ENCODE data around the gene SMG9.

The SMG9 gene

GRCh38 chr19:43725468-43725867 is 29.3 kb downstream of the SMG9 start:
- no peak overlapping the region for H3K27ac ChIP-seq (ENCODE audit: insufficient read depth, low read length, poor library complexity, severe bottlenecking)
- H3K36me3 ChIP-seq (ENCODE audit: control insufficient read depth, insufficient read depth, low read length) = peaks cover 12% of the 10 kb centered on the region
- no peaks in the 10 kb centered on the region for H3K27me3 ChIP-seq (replicated peaks; ENCODE audit: control insufficient read depth, insufficient read depth, low read length, poor library complexity, severe bottlenecking)
- DNase-seq = no peak
- H3K4me1 ChIP-seq (ENCODE audit: control insufficient read depth, insufficient read depth, low read length, poor library complexity, severe bottlenecking) = no peaks in the 10 kb centered on the region
- H3K9me3 ChIP-seq (ENCODE audit: control insufficient read depth, low read length) = no peaks in the 10 kb centered on the region
- no peak overlapping the region for H3K4me3 ChIP-seq (ENCODE audit: insufficient read depth, low read depth, low read length, poor library complexity, severe bottlenecking)

GRCh38 chr19:43724896-43725295 is 29.9 kb downstream of the SMG9 start:
- Histone ChIP-seq H3K27me3 (replicated peaks; ENCODE audit: control insufficient read depth, insufficient read depth, low read length, poor library complexity, severe bottlenecking) (no peaks in the 10 kb centered on the region), H3K9me3 (ENCODE audit: control insufficient read depth, low read length) (no peaks in the 10 kb centered on the region), H3K36me3 (ENCODE audit: control insufficient read depth, insufficient read depth, low read length) (peaks cover 12% of the 10 kb centered on the region), H3K4me1 (ENCODE audit: control insufficient read depth, insufficient read depth, low read length, poor library complexity, severe bottlenecking) (no peaks in the 10 kb centered on the region), H3K4me3 (ENCODE audit: insufficient read depth, low read depth, low read length, poor library complexity, severe bottlenecking) (no peak overlapping the region), H3K27ac (ENCODE audit: insufficient read depth, low read length, poor library complexity, severe bottlenecking) (no peak overlapping the region)
- no peak for DNase-seq

GRCh38 chr19:43723588-43723987 is 31.2 kb downstream of the SMG9 start:
- Histone ChIP-seq H3K27ac (ENCODE audit: insufficient read depth, low read length, poor library complexity, severe bottlenecking) (no peak overlapping the region), H3K27me3 (replicated peaks; ENCODE audit: control insufficient read depth, insufficient read depth, low read length, poor library complexity, severe bottlenecking) (no peaks in the 10 kb centered on the region), H3K4me3 (ENCODE audit: insufficient read depth, low read depth, low read length, poor library complexity, severe bottlenecking) (no peak overlapping the region), H3K36me3 (ENCODE audit: control insufficient read depth, insufficient read depth, low read length) (peaks cover 1% of the 10 kb centered on the region), H3K4me1 (ENCODE audit: control insufficient read depth, insufficient read depth, low read length, poor library complexity, severe bottlenecking) (no peaks in the 10 kb centered on the region), H3K9me3 (ENCODE audit: control insufficient read depth, low read length) (no peaks in the 10 kb centered on the region)
- DNase-seq = no peak

GRCh38 chr19:43721469-43722048 is 33.2 kb downstream of the SMG9 start:
- Histone ChIP-seq H3K27me3 (replicated peaks; ENCODE audit: control insufficient read depth, insufficient read depth, low read length, poor library complexity, severe bottlenecking) (no peaks in the 10 kb centered on the region), H3K4me3 (ENCODE audit: insufficient read depth, low read depth, low read length, poor library complexity, severe bottlenecking) (no peak overlapping the region), H3K9me3 (ENCODE audit: control insufficient read depth, low read length) (no peaks in the 10 kb centered on the region), H3K4me1 (ENCODE audit: control insufficient read depth, insufficient read depth, low read length, poor library complexity, severe bottlenecking) (no peaks in the 10 kb centered on the region), H3K36me3 (ENCODE audit: control insufficient read depth, insufficient read depth, low read length) (no peaks in the 10 kb centered on the region), H3K27ac (ENCODE audit: insufficient read depth, low read length, poor library complexity, severe bottlenecking) (no peak overlapping the region)
- DNase-seq = no peak

- Histone ChIP-seq H3K27ac (ENCODE audit: insufficient read depth, low read length, poor library complexity, severe bottlenecking) (no peak overlapping the region), H3K36me3 (ENCODE audit: control insufficient read depth, insufficient read depth, low read length) (no peaks in the 10 kb centered on the region), H3K27me3 (replicated peaks; ENCODE audit: control insufficient read depth, insufficient read depth, low read length, poor library complexity, severe bottlenecking) (no peaks in the 10 kb centered on the region), H3K4me3 (ENCODE audit: insufficient read depth, low read depth, low read length, poor library complexity, severe bottlenecking) (no peak overlapping the region), H3K9me3 (ENCODE audit: control insufficient read depth, low read length) (no peaks in the 10 kb centered on the region), H3K4me1 (ENCODE audit: control insufficient read depth, insufficient read depth, low read length, poor library complexity, severe bottlenecking) (no peaks in the 10 kb centered on the region)
- DNase-seq = no peak
Measured at GRCh38 chr19:43720936-43721335, 33.8 kb downstream of the SMG9 start.

GRCh38 chr19:43719918-43720317 is 34.8 kb downstream of the SMG9 start:
- no peaks in the 10 kb centered on the region for H3K36me3 ChIP-seq (ENCODE audit: control insufficient read depth, insufficient read depth, low read length)
- no peak overlapping the region for H3K4me3 ChIP-seq (ENCODE audit: insufficient read depth, low read depth, low read length, poor library complexity, severe bottlenecking)
- H3K4me1 ChIP-seq (ENCODE audit: control insufficient read depth, insufficient read depth, low read length, poor library complexity, severe bottlenecking) = no peaks in the 10 kb centered on the region
- H3K27me3 ChIP-seq (replicated peaks; ENCODE audit: control insufficient read depth, insufficient read depth, low read length, poor library complexity, severe bottlenecking) = no peaks in the 10 kb centered on the region
- no peak overlapping the region for H3K27ac ChIP-seq (ENCODE audit: insufficient read depth, low read length, poor library complexity, severe bottlenecking)
- no peak for DNase-seq
- H3K9me3 ChIP-seq (ENCODE audit: control insufficient read depth, low read length) = no peaks in the 10 kb centered on the region

GRCh38 chr19:43719378-43719868 is 35.3 kb downstream of the SMG9 start:
- H3K9me3 ChIP-seq (ENCODE audit: control insufficient read depth, low read length) = no peaks in the 10 kb centered on the region
- H3K4me1 ChIP-seq (ENCODE audit: control insufficient read depth, insufficient read depth, low read length, poor library complexity, severe bottlenecking) = no peaks in the 10 kb centered on the region
- no peaks in the 10 kb centered on the region for H3K27me3 ChIP-seq (replicated peaks; ENCODE audit: control insufficient read depth, insufficient read depth, low read length, poor library complexity, severe bottlenecking)
- H3K4me3 ChIP-seq (ENCODE audit: insufficient read depth, low read depth, low read length, poor library complexity, severe bottlenecking) = no peak overlapping the region
- DNase-seq = no peak
- H3K27ac ChIP-seq (ENCODE audit: insufficient read depth, low read length, poor library complexity, severe bottlenecking) = no peak overlapping the region
- H3K36me3 ChIP-seq (ENCODE audit: control insufficient read depth, insufficient read depth, low read length) = no peaks in the 10 kb centered on the region

GRCh38 chr19:43718627-43719377 is 36.0 kb downstream of the SMG9 start:
- Histone ChIP-seq H3K36me3 (ENCODE audit: control insufficient read depth, insufficient read depth, low read length) (no peaks in the 10 kb centered on the region), H3K4me1 (ENCODE audit: control insufficient read depth, insufficient read depth, low read length, poor library complexity, severe bottlenecking) (no peaks in the 10 kb centered on the region), H3K27ac (ENCODE audit: insufficient read depth, low read length, poor library complexity, severe bottlenecking) (no peak overlapping the region), H3K4me3 (ENCODE audit: insufficient read depth, low read depth, low read length, poor library complexity, severe bottlenecking) (no peak overlapping the region), H3K9me3 (ENCODE audit: control insufficient read depth, low read length) (no peaks in the 10 kb centered on the region), H3K27me3 (replicated peaks; ENCODE audit: control insufficient read depth, insufficient read depth, low read length, poor library complexity, severe bottlenecking) (no peaks in the 10 kb centered on the region)
- no peak for DNase-seq

GRCh38 chr19:43715776-43716175 is 39.0 kb downstream of the SMG9 start, which contains the start of gene IRGC:
Gene IRGC (plus strand): TSS chr19:43716076. CDS start chr19:43718559, 2,483 bp downstream.
- Histone ChIP-seq H3K9me3 (ENCODE audit: control insufficient read depth, low read length) (no peaks in the 10 kb centered on the region), H3K27me3 (replicated peaks; ENCODE audit: control insufficient read depth, insufficient read depth, low read length, poor library complexity, severe bottlenecking) (peaks cover 5% of the 10 kb centered on the region), H3K4me3 (ENCODE audit: insufficient read depth, low read depth, low read length, poor library complexity, severe bottlenecking) (no peak within 1 kb of the TSS), H3K27ac (ENCODE audit: insufficient read depth, low read length, poor library complexity, severe bottlenecking) (no peak within 1 kb of the TSS), H3K4me1 (ENCODE audit: control insufficient read depth, insufficient read depth, low read length, poor library complexity, severe bottlenecking) (no peaks in the 10 kb centered on the region), H3K36me3 (ENCODE audit: control insufficient read depth, insufficient read depth, low read length) (no peaks in the 10 kb centered on the region)
- DNase-seq = no peak

- no peaks in the 10 kb centered on the region for H3K36me3 ChIP-seq (ENCODE audit: control insufficient read depth, insufficient read depth, low read length)
- H3K9me3 ChIP-seq (ENCODE audit: control insufficient read depth, low read length) = peaks cover 5% of the 10 kb centered on the region
- no peak overlapping the region for H3K27ac ChIP-seq (ENCODE audit: insufficient read depth, low read length, poor library complexity, severe bottlenecking)
- H3K27me3 ChIP-seq (replicated peaks; ENCODE audit: control insufficient read depth, insufficient read depth, low read length, poor library complexity, severe bottlenecking) = peaks cover 5% of the 10 kb centered on the region
- no peak for DNase-seq
- no peaks in the 10 kb centered on the region for H3K4me1 ChIP-seq (ENCODE audit: control insufficient read depth, insufficient read depth, low read length, poor library complexity, severe bottlenecking)
- H3K4me3 ChIP-seq (ENCODE audit: insufficient read depth, low read depth, low read length, poor library complexity, severe bottlenecking) = no peak overlapping the region
Measured at GRCh38 chr19:43713208-43713607, 41.6 kb downstream of the SMG9 start.
